H1 (cell line): ENCODE measurements around the gene CROCC2. TPM values are rescaled to one million over a fixed set of nuclear protein-coding genes. Genes with fewer than 3 reads are reported as not detected.

Source experiments
- CTCF ChIA-PET: fragments of 300-600 bp; sonication (Branson Sonifier 250); formaldehyde crosslinking; loops from one replicate; lab custom pipeline; 2021; ENCODE audit not compliant: partially characterized antibody; lab: Charles Lee
- POLR2A ChIA-PET: fragments of 300-600 bp; sonication (Branson Sonifier 250); formaldehyde crosslinking; loops from one replicate; lab custom pipeline; 2021; ENCODE audit warnings: inconsistent platforms; ENCODE audit not compliant: partially characterized antibody; lab: Charles Lee
- DNase-seq, 2 experiments: peaks; one replicate each; pipeline versions ENCODE4 v3.0.0 to v3.0.0-alpha.2; 2010 to 2022; ENCODE audit warnings: low spot score in 2 of 2, low read depth in 1 of 2, mixed read lengths in 1 of 2
- FAIRE-seq: peaks from 2 replicates; lab custom pipeline; 2011; peaks lifted over from hg19 to GRCh38; lab: Jason Lieb, UNC
- H2AFZ ChIP-seq: 2 replicates; pipeline ENCODE4 v1.8.1; 2012; ENCODE audit warnings: low read length, inconsistent platforms
- H2AK5ac ChIP-seq: 2 replicates; pipeline ENCODE4 v1.6.1; 2013; ENCODE audit warnings: low read depth, low read length
- H2BK120ac ChIP-seq: replicated peaks from 2 replicates; pipeline ENCODE3; 2013; ENCODE audit warnings: low read depth, low read length, inconsistent platforms
- H2BK12ac ChIP-seq: 2 replicates; pipeline ENCODE4 v1.6.1; 2013; ENCODE audit warnings: low read depth, low read length
- H2BK15ac ChIP-seq: 2 replicates; pipeline ENCODE4 v1.6.1; 2013; ENCODE audit warnings: low read length
- H2BK20ac ChIP-seq: 2 replicates; pipeline ENCODE4 v1.6.1; 2013; ENCODE audit warnings: low read length
- H2BK5ac ChIP-seq: 2 replicates; pipeline ENCODE4 v1.6.1; 2013; ENCODE audit warnings: low read depth, low read length
- H3K14ac ChIP-seq: 2 replicates; pipeline ENCODE4 v1.6.1; 2013; ENCODE audit warnings: inconsistent platforms; ENCODE audit not compliant: insufficient read length
- H3K18ac ChIP-seq: 2 replicates; pipeline ENCODE4 v1.6.1; 2013; ENCODE audit warnings: low read length; ENCODE audit errors: extremely low read depth
- H3K23ac ChIP-seq: 2 replicates; pipeline ENCODE4 v1.6.1; 2013; ENCODE audit warnings: inconsistent platforms; ENCODE audit not compliant: insufficient read length
- H3K23me2 ChIP-seq: 2 replicates; pipeline ENCODE4 v1.6.1; 2013; ENCODE audit warnings: low read depth, low read length
- H3K27ac ChIP-seq: 2 replicates; pipeline ENCODE4 v1.6.1; 2011; ENCODE audit warnings: low read depth, low read length, inconsistent platforms
- H3K27me3 ChIP-seq, 4 experiments: replicated peaks in 1 of 4; 1 replicate in 1 of 4; 2 replicates in 3 of 4; pipeline versions ENCODE4 v1.6.1 to v1.8.1; 2011 to 2013; ENCODE audit warnings: low read length in 3 of 4, mild to moderate bottlenecking in 3 of 4, inconsistent platforms in 2 of 4, mixed read lengths in 2 of 4, moderate library complexity in 1 of 4; ENCODE audit not compliant: control insufficient read depth in 3 of 4, insufficient read depth in 3 of 4; ENCODE audit errors: extremely low read depth in 1 of 4
- H3K36me3 ChIP-seq, 4 experiments: 2 replicates each; pipeline versions ENCODE4 v1.6.1 to v1.8.1; 2011 to 2013; ENCODE audit warnings: mild to moderate bottlenecking in 4 of 4, low read length in 3 of 4, moderate library complexity in 2 of 4, control low read depth in 1 of 4, inconsistent platforms in 1 of 4; ENCODE audit not compliant: insufficient read depth in 4 of 4, control insufficient read depth in 2 of 4
- H3K4ac ChIP-seq: replicated peaks from 2 replicates; pipeline ENCODE3; 2013; ENCODE audit warnings: low read length, low read depth, mixed read lengths, inconsistent platforms; ENCODE audit not compliant: insufficient read length
- H3K4me1 ChIP-seq, 4 experiments: replicated peaks in 1 of 4; 1 replicate in 1 of 4; 2 replicates in 3 of 4; pipeline versions ENCODE4 v1.6.1 to v1.8.1; 2011 to 2013; ENCODE audit warnings: low read length in 3 of 4, inconsistent platforms in 2 of 4, mixed read lengths in 1 of 4; ENCODE audit not compliant: insufficient read depth in 4 of 4, control insufficient read depth in 3 of 4
- H3K4me2 ChIP-seq, 2 experiments: 2 replicates each; pipeline versions ENCODE4 v1.6.1 to v1.8.1; 2011 to 2013; ENCODE audit warnings: low read depth in 2 of 2, low read length in 2 of 2, control low read depth in 1 of 2, inconsistent platforms in 1 of 2, mild to moderate bottlenecking in 1 of 2; ENCODE audit not compliant: insufficient read depth in 1 of 2
- H3K4me3 ChIP-seq, 4 experiments: fragments of 200-600, 300-600 bp in 1 of 4; sonication (generic), shearing (Covaris generic), sonication (Bioruptor Twin) in 1 of 4; 2 replicates each; pipeline versions ENCODE4 v1.5.1 to v1.8.1; 2011 to 2016; ENCODE audit warnings: low read length in 4 of 4, low read depth in 3 of 4, control low read depth in 2 of 4, inconsistent platforms in 2 of 4, mild to moderate bottlenecking in 2 of 4, mixed read lengths in 1 of 4, moderate library complexity in 1 of 4; ENCODE audit not compliant: insufficient read depth in 2 of 4; ENCODE audit errors: extremely low read depth in 1 of 4
- H3K56ac ChIP-seq: replicated peaks from 2 replicates; pipeline ENCODE3; 2013; ENCODE audit warnings: low read depth, mild to moderate bottlenecking, mixed read lengths, low read length, inconsistent platforms; ENCODE audit not compliant: insufficient read length
- H3K79me1 ChIP-seq: 2 replicates; pipeline ENCODE4 v1.6.1; 2013; ENCODE audit warnings: low read depth, low read length, control low read depth
- H3K79me2 ChIP-seq, 2 experiments: 2 replicates each; pipeline versions ENCODE4 v1.6.1 to v1.8.1; 2012 to 2013; ENCODE audit warnings: low read length in 2 of 2, mild to moderate bottlenecking in 2 of 2, inconsistent platforms in 1 of 2; ENCODE audit not compliant: insufficient read depth in 2 of 2, control insufficient read depth in 1 of 2
- H3K9ac ChIP-seq, 4 experiments: replicated peaks in 1 of 4; 1 replicate in 1 of 4; 2 replicates in 3 of 4; pipeline versions ENCODE4 v1.6.1 to v1.8.1; 2011 to 2013; ENCODE audit warnings: low read depth in 3 of 4, low read length in 3 of 4, control low read depth in 2 of 4, mild to moderate bottlenecking in 2 of 4, moderate library complexity in 2 of 4, inconsistent platforms in 1 of 4; ENCODE audit errors: extremely low read depth in 1 of 4
- H3K9me3 ChIP-seq, 2 experiments: 2 replicates each; pipeline versions ENCODE4 v1.6.1 to v1.8.1; 2012 to 2013; ENCODE audit warnings: mild to moderate bottlenecking in 2 of 2, moderate library complexity in 2 of 2, control low read depth in 1 of 2, inconsistent platforms in 1 of 2, low read depth in 1 of 2, low read length in 1 of 2, mixed read lengths in 1 of 2; ENCODE audit not compliant: insufficient read depth in 2 of 2
- H4K20me1 ChIP-seq, 2 experiments: replicated peaks in 1 of 2; 2 replicates each; pipeline versions ENCODE3 to v1.8.1; 2011 to 2013; ENCODE audit warnings: inconsistent platforms in 2 of 2, low read length in 2 of 2, mild to moderate bottlenecking in 1 of 2; ENCODE audit not compliant: insufficient read depth in 2 of 2, control insufficient read depth in 1 of 2
- H4K5ac ChIP-seq: 2 replicates; pipeline ENCODE4 v1.6.1; 2013; ENCODE audit warnings: low read length, low read depth, mixed read lengths, inconsistent platforms; ENCODE audit not compliant: insufficient read length
- H4K8ac ChIP-seq: 2 replicates; pipeline ENCODE4 v1.8.0; 2013; ENCODE audit warnings: mild to moderate bottlenecking, moderate library complexity, low read length, inconsistent platforms; ENCODE audit not compliant: insufficient read depth; ENCODE audit errors: extremely low read depth
- H4K91ac ChIP-seq: replicated peaks from 2 replicates; pipeline ENCODE3; 2013; ENCODE audit warnings: low read length, mixed read lengths, inconsistent platforms; ENCODE audit not compliant: insufficient read length
- MAFK ChIP-seq: IDR thresholded peaks from 2 replicates; pipeline ENCODE4 v1.6.1; 2012; ENCODE audit warnings: low read depth, mild to moderate bottlenecking, improper control_type of control experiment, low read length
- WGBS, 2 experiments: shearing (Covaris generic) in 1 of 2; methylation state at CpG; one replicate each; pipeline versions ENCODE4 v1.1.6 to v1.1.7; 2013 to 2015; ENCODE audit warnings: low lambda C conversion rate in 2 of 2, mixed read lengths in 2 of 2, inconsistent platforms in 1 of 2, low coverage in 1 of 2, missing lambda C conversion rate in 1 of 2; ENCODE audit not compliant: insufficient replicate concordance in 2 of 2, insufficient coverage in 1 of 2, insufficient read length in 1 of 2; ENCODE audit errors: extremely low coverage in 1 of 2, missing lambda C conversion rate in 1 of 2; 5-methylcytosine and 5-hydroxymethylcytosine counted together
- polyA plus RNA-seq, 7 experiments: library from polyadenylated mRNA; depleted of rRNA in 3 of 7; stranded (reverse) in 5 of 7; unstranded in 2 of 7; fragments of >200 nt in 5 of 7; fragments of 200-250 nt in 2 of 7; gene quantifications; 1 replicate in 5 of 7; 2 replicates in 1 of 7; 4 replicates in 1 of 7; pipeline versions ENCODE4 v1.2.1 to v1.2.3, GENCODE V29; 2011 to 2013; ENCODE audit warnings: missing spikeins in 2 of 7, mixed read lengths in 2 of 7
- total RNA-seq: library from RNA; stranded (reverse); fragmentation: NEBNext Ultra II Directional; extraction: Animal tissue kit (Norgen Biotek cat#: 25700); gene quantifications from 2 replicates; pipeline ENCODE4 v1.2.1, GENCODE V29; 2021

CROCC2 gene
- total and polyA plus RNA-seq, 2 of the 8 experiments (the other 6 are each of a cell fraction or from before 2014, with no cell fraction given): not detected

DNA sequence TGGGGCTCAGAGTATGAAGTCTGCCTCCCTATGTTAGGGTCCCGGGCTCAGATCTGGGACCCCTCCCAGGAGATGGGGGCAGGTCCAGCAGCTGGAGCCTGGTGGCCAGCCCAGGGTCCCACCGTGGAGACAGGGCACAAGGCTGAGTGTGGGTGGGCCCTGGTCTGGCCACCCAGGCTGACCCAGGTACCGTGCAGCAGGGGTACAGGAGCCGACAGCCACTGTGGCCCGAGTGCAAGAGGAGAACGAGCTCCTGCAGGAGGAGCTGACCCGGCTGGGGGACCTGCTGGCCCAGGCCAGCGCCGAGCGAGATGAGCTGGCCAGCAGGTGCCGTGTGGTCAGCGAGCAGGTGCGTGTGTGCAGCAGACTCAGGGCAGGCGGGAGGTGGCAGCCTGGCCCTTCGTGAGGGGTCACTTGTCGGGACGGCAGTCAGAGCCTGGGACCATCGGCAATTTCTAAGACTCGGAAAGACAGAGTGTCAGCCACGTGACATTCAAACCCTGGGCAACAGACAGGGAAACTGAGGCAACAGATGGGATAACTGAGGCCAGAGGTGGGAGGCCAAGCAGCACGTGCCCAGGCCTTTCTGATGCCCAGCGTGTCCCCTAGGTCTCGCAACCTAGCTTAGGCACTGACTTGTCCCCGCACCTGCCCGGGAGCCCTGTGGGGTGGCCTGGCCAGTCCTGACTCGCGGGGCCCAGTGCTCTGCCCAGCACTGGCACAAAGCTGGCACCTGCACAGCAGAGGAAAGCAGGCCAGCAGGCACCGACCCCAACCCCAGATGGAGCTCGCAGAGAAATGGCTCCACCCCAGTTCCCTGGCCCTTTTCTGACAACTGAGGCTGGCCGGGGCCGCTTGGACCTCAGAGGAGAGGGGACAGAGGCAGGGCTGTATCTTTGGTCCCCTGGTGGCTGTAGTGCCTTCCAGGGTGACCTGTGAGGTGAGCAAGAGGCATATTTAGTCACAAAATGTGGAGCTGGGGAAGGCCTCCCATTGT, 13.9 kb downstream of the CROCC2 start:
- no peak overlapping the region for H4K91ac ChIP-seq
- peaks cover 0 to 2% of the 10 kb centered on the region in 2 experiments for H4K20me1 ChIP-seq
- H3K9ac ChIP-seq: no peak overlapping the region
- H2BK20ac ChIP-seq: no peak overlapping the region
- FAIRE-seq: no peak
- H3K4me3 ChIP-seq: no peak overlapping the region
- H3K79me1 ChIP-seq: no peaks in the 10 kb centered on the region
- H2BK12ac ChIP-seq: no peak overlapping the region
- H3K27me3 ChIP-seq: peaks cover 1 to 9% (median 7%) of the 10 kb centered on the region in 4 experiments; a peak in 5 of 7 replicates
- H3K27ac ChIP-seq: no peak overlapping the region
- no peak overlapping the region for H3K18ac ChIP-seq
- H3K56ac ChIP-seq: no peak overlapping the region
- no peak overlapping the region for H2AFZ ChIP-seq
- H2BK15ac ChIP-seq: no peak overlapping the region
- peaks cover 4% of the 10 kb centered on the region; the same call in 1 of the 2 replicates for H3K23me2 ChIP-seq
- H3K4me1 ChIP-seq: peaks cover 0 to 6% (median 3%) of the 10 kb centered on the region in 4 experiments; a peak in 4 of 7 replicates
- H4K5ac ChIP-seq: no peak overlapping the region
- no peaks in the 10 kb centered on the region for H3K36me3 ChIP-seq
- no peak overlapping the region for H3K4me2 ChIP-seq
- no peak overlapping the region for H3K4ac ChIP-seq
- H3K23ac ChIP-seq: no peak overlapping the region
- no peak overlapping the region for H2BK120ac ChIP-seq
- H2BK5ac ChIP-seq: no peak overlapping the region
- H3K14ac ChIP-seq: no peak overlapping the region
- no peak overlapping the region; the same call in 1 of the 2 replicates for H4K8ac ChIP-seq
- H2AK5ac ChIP-seq: no peak overlapping the region
- 91% methylated on average over 31 of the region's 31 CpGs; no CpG with 5 or more reads in 1 of the 2 experiments for WGBS, 2 experiments
- H3K9me3 ChIP-seq: no peaks in the 10 kb centered on the region
- peak in 1 of 2 experiments; percentile 43 for DNase-seq
- CTCF ChIA-PET: interaction anchor here (1.0 kb wide), 1 partner anchor 67 kb away, joined by 3 read pairs; no protein-coding TSS in a partner anchor
- no peaks in the 10 kb centered on the region for H3K79me2 ChIP-seq
- POLR2A ChIA-PET: interaction anchor here (0.6 kb wide), 1 partner anchor 42 kb away, joined by 4 read pairs; no protein-coding TSS in a partner anchor
- TF ChIP-seq MAFK: no peak
